Glomerular visceral epithelial cell (primary cell): ENCODE measurements around the gene LPCAT3.
"Not testable (repeated sequence)": the region's sequence is repeated elsewhere in the genome, so short reads cannot be mapped to it uniquely, and the experiment has no call there.

Source experiments
- DNase-seq: peaks from one replicate; pipeline ENCODE4 v3.0.0-alpha.2; 2016; ENCODE audit errors: extremely low spot score

The LPCAT3 gene, protein sequence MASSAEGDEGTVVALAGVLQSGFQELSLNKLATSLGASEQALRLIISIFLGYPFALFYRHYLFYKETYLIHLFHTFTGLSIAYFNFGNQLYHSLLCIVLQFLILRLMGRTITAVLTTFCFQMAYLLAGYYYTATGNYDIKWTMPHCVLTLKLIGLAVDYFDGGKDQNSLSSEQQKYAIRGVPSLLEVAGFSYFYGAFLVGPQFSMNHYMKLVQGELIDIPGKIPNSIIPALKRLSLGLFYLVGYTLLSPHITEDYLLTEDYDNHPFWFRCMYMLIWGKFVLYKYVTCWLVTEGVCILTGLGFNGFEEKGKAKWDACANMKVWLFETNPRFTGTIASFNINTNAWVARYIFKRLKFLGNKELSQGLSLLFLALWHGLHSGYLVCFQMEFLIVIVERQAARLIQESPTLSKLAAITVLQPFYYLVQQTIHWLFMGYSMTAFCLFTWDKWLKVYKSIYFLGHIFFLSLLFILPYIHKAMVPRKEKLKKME

GRCh38 chr12:7018350-7019042, at the start of gene LPCAT3:
Gene LPCAT3 (minus strand): TSS chr12:7018476. CDS start chr12:7018424, 52 bp downstream.
- peak; percentile 95 for DNase-seq

GRCh38 chr12:7067096-7067495, 48.8 kb upstream of the LPCAT3 start:
- DNase-seq, result no peak

- DNase-seq, result no peak
Measured at GRCh38 chr12:7066596-7066995, 48.3 kb upstream of the LPCAT3 start.

- no peak for DNase-seq
Measured at GRCh38 chr12:7065073-7065623, 46.9 kb upstream of the LPCAT3 start.

- DNase-seq, result no peak
Measured at GRCh38 chr12:7064516-7064915, 46.2 kb upstream of the LPCAT3 start.

GRCh38 chr12:7061596-7061995, 43.3 kb upstream of the LPCAT3 start:
- no peak for DNase-seq

GRCh38 chr12:7061138-7061537, 42.9 kb upstream of the LPCAT3 start:
- no peak for DNase-seq

DNA sequence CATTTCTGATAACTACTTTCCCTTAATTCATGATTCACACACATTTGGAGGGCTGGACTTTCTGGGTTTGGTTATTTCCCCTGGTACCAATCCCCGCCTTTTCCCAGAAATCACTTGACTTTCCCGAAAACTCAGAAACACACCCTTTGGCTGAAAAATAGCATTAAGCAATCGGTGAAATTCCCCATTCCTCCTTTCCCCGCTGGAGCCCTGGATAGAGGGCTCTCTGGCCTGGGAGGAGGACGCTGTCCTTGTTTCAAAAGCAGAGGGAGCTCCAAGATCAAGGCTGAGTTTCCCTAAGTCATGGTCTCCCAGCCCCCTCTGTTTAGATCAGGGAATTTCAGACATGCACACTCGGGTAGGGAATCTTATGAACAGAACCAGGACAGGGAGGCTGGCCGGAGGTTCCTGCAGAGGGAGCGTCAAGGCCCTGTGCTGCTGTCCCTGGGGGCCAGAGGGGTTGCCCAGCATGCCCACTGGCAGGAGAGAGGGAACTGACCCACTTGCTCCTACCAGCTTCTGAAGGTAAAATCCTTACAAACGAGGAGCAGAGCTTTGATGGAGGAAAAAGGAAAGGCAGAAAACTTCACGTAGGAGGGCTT, 42.2 kb upstream of the LPCAT3 start, which contains the start of gene C1S:
C1S (plus strand) TSS at position 366 of the 602 bp plus-strand sequence. CDS start 1,195 bp downstream, outside the sequence.
- peak; percentile 82 for DNase-seq

- DNase-seq, result no peak
Measured at GRCh38 chr12:7059780-7060179, 41.5 kb upstream of the LPCAT3 start.

DNA sequence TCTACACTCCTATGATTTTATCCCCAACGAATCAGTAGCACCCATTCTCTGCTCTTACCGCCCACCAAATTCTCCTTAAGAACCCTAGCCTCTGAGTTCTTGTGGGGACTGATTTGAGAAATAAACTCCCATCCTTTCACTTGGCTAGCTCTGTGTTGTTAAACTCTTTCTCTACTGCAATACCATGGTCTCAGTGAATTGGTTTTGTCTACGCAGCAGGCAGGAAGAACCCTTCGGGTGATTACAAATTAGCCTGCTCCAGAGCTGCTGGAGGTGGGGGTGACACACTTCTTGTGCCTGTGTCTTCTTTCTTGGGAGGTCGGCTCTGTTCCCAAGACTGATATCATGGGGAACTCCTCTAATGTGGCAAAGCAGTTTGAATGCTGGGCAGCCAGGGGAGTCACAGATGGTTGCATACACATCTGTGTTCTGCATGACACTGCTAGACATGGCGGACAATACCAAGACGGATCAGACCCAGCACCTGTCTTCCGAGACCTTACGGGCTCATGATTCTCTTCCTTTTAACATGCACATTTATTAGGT, 40.6 kb upstream of the LPCAT3 start:
- no peak for DNase-seq

GRCh38 chr12:7058163-7058845, 40.0 kb upstream of the LPCAT3 start:
- no peak for DNase-seq

GRCh38 chr12:7055736-7056135, 37.5 kb upstream of the LPCAT3 start:
- DNase-seq, result not testable (repeated sequence)

- no peak for DNase-seq
Measured at GRCh38 chr12:7054925-7055324, 36.6 kb upstream of the LPCAT3 start.

GRCh38 chr12:7049973-7050372, 31.7 kb upstream of the LPCAT3 start:
- DNase-seq, result not testable (repeated sequence)

DNA sequence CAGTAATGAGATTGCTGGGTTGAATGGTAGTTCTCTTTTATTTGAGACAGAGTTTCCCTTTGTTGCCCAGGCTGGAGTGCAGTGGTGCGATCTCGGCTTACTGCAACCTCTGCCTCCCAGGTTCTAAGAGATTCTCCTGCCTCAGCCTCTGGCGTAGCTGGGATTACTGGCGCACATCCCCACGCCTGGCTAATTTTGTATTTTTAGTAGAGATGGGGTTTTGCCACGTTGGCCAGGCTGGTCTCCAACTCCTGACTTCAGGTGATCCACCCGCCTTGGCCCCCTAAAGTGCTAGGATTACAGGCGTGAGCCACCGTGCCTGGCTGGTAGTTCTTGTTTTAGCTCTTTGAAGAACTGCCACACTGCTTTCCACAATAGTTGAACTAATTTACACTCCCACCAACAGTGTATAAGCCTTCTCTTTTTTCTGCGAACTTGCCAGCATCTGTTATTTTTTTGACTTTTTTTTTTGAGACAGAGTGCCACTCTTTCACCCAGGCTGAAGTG, 31.2 kb upstream of the LPCAT3 start:
- DNase-seq, result not testable (repeated sequence)

GRCh38 chr12:7047306-7047705, 29.0 kb upstream of the LPCAT3 start:
- no peak for DNase-seq

- no peak for DNase-seq
Measured at GRCh38 chr12:7046383-7047105, 28.3 kb upstream of the LPCAT3 start.

GRCh38 chr12:7045913-7046312, 27.6 kb upstream of the LPCAT3 start:
- DNase-seq, result no peak

DNA sequence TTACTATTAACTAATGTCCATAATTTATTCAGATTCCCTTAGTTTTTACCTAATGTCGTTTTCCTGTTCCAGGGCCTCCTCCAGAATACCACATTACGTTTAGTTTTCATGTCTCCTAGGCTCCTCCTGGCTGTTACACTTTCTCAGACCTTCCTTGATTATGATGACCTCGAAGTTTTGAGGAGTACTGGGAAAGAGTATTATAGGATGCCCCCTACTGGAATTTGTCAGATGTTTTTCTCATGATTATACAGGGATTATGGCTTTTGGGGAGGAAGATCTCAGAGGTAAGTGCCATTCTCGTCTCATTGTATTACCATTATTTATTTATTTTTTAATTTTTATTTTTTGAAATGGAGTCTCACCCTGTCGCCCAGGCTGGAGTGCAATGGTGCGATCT, 24.6 kb upstream of the LPCAT3 start:
- DNase-seq, result peak; percentile 26

DNA sequence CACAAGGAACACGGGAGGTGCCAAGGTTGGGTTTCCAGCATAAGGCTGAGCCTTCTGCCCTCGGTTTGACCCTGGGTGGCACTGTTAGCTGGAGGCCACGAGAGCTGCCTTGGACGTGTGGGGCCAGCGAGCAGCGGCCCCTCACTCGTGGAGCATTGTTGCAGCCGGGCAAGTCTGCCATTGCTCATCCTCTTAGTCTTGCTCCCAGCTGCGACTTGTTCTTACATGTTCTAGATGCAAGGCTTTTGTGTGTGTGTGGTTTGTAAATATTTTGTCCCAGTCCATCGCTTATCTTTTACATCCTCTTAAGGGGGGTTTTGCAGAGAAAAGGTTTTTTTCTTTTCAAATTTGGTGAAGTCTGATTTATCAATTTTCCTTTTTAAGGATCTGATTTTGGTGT, 21.1 kb upstream of the LPCAT3 start:
- DNase-seq, result no peak
